Measurements from ENCODE around the gene ZNF335. TPM values are rescaled to one million over a fixed set of nuclear protein-coding genes. Genes with fewer than 3 reads are reported as not detected.

Gene ZNF335
- total and polyA plus RNA-seq, 2 of the 8 experiments (the other 6 are each of a cell fraction or from before 2014, with no cell fraction given), result 12.4 to 14.6 TPM

GRCh38 chr20:45951925-45952834 is 19.8 kb downstream of the ZNF335 start (continued):
- TF ChIP-seq CHD7 (IDR thresholded peaks at IDR 0.05; ENCODE audit: insufficient replicate concordance, low read length) (no peak), TAF7 (optimal IDR thresholded peaks at IDR 0.05; ENCODE audit: borderline replicate concordance, low read depth, low read length) (no peak), CBX5 (IDR thresholded peaks at IDR 0.05; ENCODE audit: low read depth, low read length) (no peak), SIX5 (IDR thresholded peaks at IDR 0.05; ENCODE audit: low read depth, low read length) (no peak), TEAD4 (IDR thresholded peaks at IDR 0.05; ENCODE audit: low read depth, low read length) (no peak), HDAC6 (IDR thresholded peaks at IDR 0.05; ENCODE audit: low read depth, low read length) (no peak), BACH1 (IDR thresholded peaks at IDR 0.05; ENCODE audit: low read length) (no peak), SP1 (IDR thresholded peaks at IDR 0.05; ENCODE audit: low read depth, low read length) (no peak), CHD2 (IDR thresholded peaks at IDR 0.05; ENCODE audit: low read length) (no peak)

Data from H1 (cell line).